ENCODE data around the gene CDH22. TPM values are rescaled to one million over a fixed set of nuclear protein-coding genes. Genes with fewer than 3 reads are reported as not detected.

Gene CDH22
- total RNA-seq, 1 experiment from 2014 or later = not detected

GRCh38 chr20:46304852-46305251 lies 3.4 kb downstream of the CDH22 start:
- TF ChIP-seq REST (IDR thresholded peaks at IDR 0.05; ENCODE audit: insufficient read depth in 1 of 2, low read depth in 2 of 2, low read length in 1 of 2) (no peak), CTCF (IDR thresholded peaks at IDR 0.05) (no peak), SIN3A (IDR thresholded peaks at IDR 0.05; ENCODE audit: borderline replicate concordance, insufficient read depth, low read depth, low read length) (no peak), POLR2AphosphoS5 (IDR thresholded peaks at IDR 0.05; ENCODE audit: low read depth, low read length) (no peak), TCF7L2 (IDR thresholded peaks at IDR 0.05; ENCODE audit: low read depth, low read length) (no peak)
- Histone ChIP-seq H3K27ac (ENCODE audit: low read length) (no peak overlapping the region), H3K27me3 (ENCODE audit: control insufficient read depth, insufficient read depth, low read length) (peaks cover 14% of the 10 kb centered on the region), H3K4me1 (ENCODE audit: control insufficient read depth, insufficient read depth, low read length) (peaks cover 3% of the 10 kb centered on the region; the same call in 1 of the 2 replicates), H3K4me3 (ENCODE audit: low read depth in 2 of 2, low read length in 2 of 2) (no peak overlapping the region), H3K36me3 (ENCODE audit: control insufficient read depth, insufficient read depth, low read length) (no peaks in the 10 kb centered on the region; the same call in 1 of the 2 replicates), H3K9me3 (ENCODE audit: control insufficient read depth, insufficient read depth, low read depth, low read length) (no peaks in the 10 kb centered on the region)
- DNase-seq (ENCODE audit: low read depth, low spot score) = no peak
- no TSS peak for BruUV-seq (replicated peaks)
- POLR2A ChIA-PET = no interaction called here
- ATAC-seq = no peak
- in situ Hi-C loops (cut with HindIII; ENCODE audit: low pct_unique_long_range_greater_than_20kb, low sequenced_read_pairs) = no loop called here
- intact Hi-C loops (cut with micrococcal nuclease; ENCODE audit: unreplicated experiment) = no loop called here
- CTCF ChIA-PET = no interaction called here

GRCh38 chr20:46304361-46304760 lies 3.9 kb downstream of the CDH22 start:
- BruUV-seq (replicated peaks) = no TSS peak
- Histone ChIP-seq H3K36me3 (ENCODE audit: control insufficient read depth, insufficient read depth, low read length) (no peaks in the 10 kb centered on the region; the same call in 1 of the 2 replicates), H3K9me3 (ENCODE audit: control insufficient read depth, insufficient read depth, low read depth, low read length) (no peaks in the 10 kb centered on the region), H3K4me1 (ENCODE audit: control insufficient read depth, insufficient read depth, low read length) (peaks cover 3% of the 10 kb centered on the region; the same call in 1 of the 2 replicates), H3K27me3 (ENCODE audit: control insufficient read depth, insufficient read depth, low read length) (peaks cover 13% of the 10 kb centered on the region), H3K27ac (ENCODE audit: low read length) (no peak overlapping the region), H3K4me3 (ENCODE audit: low read depth in 2 of 2, low read length in 2 of 2) (no peak overlapping the region)
- intact Hi-C loops (cut with micrococcal nuclease; ENCODE audit: unreplicated experiment) (no loop called here), in situ Hi-C loops (cut with HindIII; ENCODE audit: low pct_unique_long_range_greater_than_20kb, low sequenced_read_pairs) (no loop called here)
- POLR2A ChIA-PET = no interaction called here
- DNase-seq (ENCODE audit: low read depth, low spot score) (no peak), ATAC-seq (no peak)
- TF ChIP-seq CTCF (IDR thresholded peaks at IDR 0.05) = no peak
- TF ChIP-seq TCF7L2 (IDR thresholded peaks at IDR 0.05; ENCODE audit: low read depth, low read length) = no peak
- TF ChIP-seq SIN3A (IDR thresholded peaks at IDR 0.05; ENCODE audit: borderline replicate concordance, insufficient read depth, low read depth, low read length) = no peak
- TF ChIP-seq REST (IDR thresholded peaks at IDR 0.05; ENCODE audit: insufficient read depth in 1 of 2, low read depth in 2 of 2, low read length in 1 of 2) = no peak
- no peak for TF ChIP-seq POLR2AphosphoS5 (IDR thresholded peaks at IDR 0.05; ENCODE audit: low read depth, low read length)
- CTCF ChIA-PET = no interaction called here
